Activated CD4-positive, alpha-beta T cell treated with anti-CD3 and anti-CD28 coated beads, Interleukin-10, Interleukin-2, amounts not matched to agents 100 ng/mL and 50 ng/mL, durations not matched to agents 16 hours and 8 hours (primary cell): ENCODE measurements around the gene MED15.

ENCODE experiments used
- DNase-seq: peaks from one replicate; pipeline ENCODE4 v3.0.0-alpha.2; 2020

MED15 gene

GRCh38 chr22:20573833-20574615, 66.6 kb downstream of the MED15 start:
- no peak for DNase-seq

DNA sequence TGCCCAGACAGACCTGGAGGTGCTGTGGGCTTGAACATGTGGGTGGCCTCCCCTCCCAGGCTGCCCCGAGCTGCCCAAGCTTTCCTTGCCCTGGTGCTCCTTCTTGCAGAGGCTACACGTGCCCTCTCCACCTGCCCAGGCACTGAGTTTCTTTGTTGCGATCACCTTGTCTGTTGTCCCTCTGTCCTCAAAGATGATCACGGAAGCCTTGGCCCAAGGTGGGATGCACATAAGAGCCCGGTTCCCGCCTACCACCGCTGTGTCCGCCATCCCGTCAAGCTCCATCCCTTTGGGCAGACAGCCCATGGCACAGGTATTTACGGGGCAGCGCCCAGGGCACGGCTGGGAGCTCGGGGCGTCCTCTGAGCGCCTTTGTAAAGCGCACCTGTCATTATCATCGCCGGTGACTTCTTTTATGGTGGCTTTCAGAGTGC, 67.5 kb downstream of the MED15 start:
- no peak for DNase-seq

GRCh38 chr22:20575724-20576444, 68.5 kb downstream of the MED15 start:
- no peak for DNase-seq

- no peak for DNase-seq
Measured at GRCh38 chr22:20576445-20576816, 69.0 kb downstream of the MED15 start.

GRCh38 chr22:20577045-20577444, 69.6 kb downstream of the MED15 start:
- no peak for DNase-seq

- no peak for DNase-seq
Measured at GRCh38 chr22:20577549-20577975, 70.2 kb downstream of the MED15 start.

GRCh38 chr22:20578192-20578591, 70.8 kb downstream of the MED15 start:
- DNase-seq, result no peak

DNA sequence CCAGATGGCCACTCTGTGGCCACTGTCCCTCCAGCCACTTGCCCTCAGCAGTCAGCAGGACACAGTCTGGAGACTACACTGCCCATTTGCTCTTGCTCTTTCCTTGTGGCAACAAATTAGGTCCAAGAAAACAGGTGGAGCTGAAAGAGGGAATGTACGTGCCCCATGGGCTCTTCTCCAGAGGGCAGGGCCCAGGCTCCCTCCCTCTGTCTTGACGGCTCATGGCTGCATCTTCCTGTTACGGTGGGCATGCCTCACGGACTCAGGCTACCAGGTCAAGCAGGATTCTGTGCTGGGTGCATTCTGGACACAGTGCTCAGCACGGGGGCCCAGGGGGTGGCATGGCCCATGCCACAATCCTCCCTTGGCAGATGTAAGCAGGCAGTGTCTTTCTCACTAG, 71.3 kb downstream of the MED15 start:
- no peak for DNase-seq

DNA sequence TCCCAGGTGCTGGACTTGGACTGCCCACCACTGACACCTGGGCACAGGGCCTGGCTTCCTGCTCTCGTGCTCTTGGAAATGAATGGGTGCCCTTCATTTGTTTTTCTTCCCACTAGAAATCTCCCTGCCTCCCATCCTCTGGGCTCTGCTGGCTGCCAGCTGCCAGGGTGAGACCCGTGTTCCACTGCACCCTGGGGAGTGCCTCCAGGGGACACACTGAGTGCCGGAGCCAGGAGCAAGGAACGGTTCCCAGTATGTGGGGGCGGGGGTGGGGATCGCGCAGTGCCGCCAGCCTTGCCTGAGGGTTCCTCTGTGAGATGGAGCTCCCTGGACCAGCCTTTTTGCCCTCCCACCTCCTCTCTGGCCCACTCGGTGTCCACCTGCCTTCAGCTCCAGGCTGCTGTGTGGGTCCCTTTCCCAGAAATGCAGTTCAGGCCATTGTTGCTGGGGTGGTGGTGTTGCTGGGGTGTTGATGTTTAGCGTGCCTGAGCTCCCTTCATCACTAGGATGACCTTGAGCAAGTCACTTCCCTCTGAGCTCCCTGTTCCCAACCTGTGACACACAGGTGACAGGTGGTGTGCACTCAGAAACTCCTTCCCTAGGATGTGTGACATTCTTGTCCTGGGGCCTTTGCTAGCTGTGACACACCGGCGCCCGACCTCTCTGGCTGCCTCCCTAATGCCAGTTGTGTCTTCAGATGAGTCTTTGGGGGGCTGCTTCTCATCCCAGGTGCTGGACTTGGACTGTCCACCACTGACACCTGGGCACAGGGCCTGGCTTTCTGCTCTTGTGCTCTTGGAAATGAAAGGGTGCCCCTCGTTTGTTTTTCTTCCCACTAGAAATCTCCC, 72.1 kb downstream of the MED15 start:
- DNase-seq, result no peak

- DNase-seq, result no peak
Measured at GRCh38 chr22:20580179-20580578, 72.8 kb downstream of the MED15 start.

GRCh38 chr22:20580611-20581502, 73.4 kb downstream of the MED15 start:
- no peak for DNase-seq

- DNase-seq, result no peak
Measured at GRCh38 chr22:20581503-20582170, 74.2 kb downstream of the MED15 start.

DNA sequence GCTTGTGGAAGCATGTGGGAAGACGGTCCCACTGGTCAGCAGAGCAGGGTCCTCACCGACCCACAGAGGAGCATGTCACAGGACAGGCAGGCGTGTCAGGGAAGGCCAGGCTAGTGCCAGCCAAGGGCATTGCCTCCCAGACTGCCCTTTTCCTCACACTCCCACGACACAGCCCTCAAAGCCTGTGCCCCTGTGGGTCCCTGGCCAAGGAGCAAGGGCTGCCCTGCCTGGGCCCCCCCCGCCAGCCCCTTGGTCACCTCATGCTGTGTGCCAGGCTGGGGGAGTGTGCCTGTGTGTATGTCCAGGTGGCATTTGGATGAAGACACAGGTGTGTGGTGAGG, 74.7 kb downstream of the MED15 start:
- DNase-seq, result no peak

DNA sequence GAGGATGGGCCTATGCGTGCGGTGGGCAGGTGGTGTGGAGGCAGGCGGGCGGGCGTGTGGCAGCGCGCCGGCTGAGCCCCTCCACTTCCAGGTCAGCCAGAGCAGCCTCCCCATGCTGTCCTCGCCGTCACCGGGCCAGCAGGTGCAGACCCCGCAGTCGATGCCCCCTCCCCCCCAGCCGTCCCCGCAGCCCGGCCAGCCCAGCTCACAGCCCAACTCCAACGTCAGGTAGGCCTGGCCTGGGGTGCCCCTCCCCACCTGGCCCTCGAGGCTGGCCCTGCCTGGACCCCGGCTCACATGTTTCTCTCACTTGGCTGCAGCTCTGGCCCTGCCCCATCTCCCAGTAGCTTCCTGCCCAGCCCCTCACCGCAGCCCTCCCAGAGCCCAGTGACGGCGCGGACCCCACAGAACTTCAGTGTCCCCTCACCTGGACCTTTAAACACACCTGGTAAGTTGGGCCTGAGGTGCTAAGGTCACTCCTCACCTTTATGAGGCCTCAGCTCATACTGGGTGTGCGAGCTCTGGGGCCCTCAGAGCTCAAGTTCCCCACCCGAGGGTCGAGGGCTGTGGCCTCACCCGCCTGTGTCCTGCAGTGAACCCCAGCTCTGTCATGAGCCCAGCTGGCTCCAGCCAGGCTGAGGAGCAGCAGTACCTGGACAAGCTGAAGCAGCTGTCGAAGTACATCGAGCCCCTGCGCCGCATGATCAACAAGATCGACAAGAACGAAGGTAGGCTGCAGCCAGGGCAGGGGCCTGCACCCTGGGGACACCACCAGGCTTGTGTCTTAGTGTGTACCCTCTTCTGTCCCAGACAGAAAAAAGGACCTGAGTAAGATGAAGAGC, 75.3 kb downstream of the MED15 start:
- no peak for DNase-seq

DNA sequence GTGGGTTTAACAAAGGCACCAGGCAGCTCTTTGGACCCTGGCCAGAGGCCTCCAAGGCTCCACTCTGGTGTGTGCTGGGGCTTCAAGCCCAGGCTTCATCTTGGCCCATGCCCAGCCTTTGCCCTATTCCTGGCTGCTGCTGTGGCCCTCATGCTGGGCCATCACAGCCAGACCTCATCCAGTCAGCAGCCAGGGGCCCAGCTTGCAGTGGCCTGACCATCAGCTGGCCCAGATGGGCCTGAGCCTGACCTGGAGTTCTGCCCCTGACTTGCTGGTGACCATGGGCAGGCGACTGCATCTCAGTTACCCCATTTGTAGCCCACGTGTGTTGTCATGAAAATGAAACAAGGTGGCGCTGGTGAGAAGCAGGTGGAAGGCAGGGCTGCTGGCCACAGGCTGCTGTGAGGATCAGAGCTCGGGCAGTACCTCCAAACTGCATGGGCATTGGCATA, 76.1 kb downstream of the MED15 start:
- DNase-seq, result no peak

GRCh38 chr22:20584029-20584871, 76.8 kb downstream of the MED15 start:
- DNase-seq, result no peak

GRCh38 chr22:20584872-20585638, 77.6 kb downstream of the MED15 start:
- no peak for DNase-seq

- no peak for DNase-seq
Measured at GRCh38 chr22:20585639-20586402, 78.4 kb downstream of the MED15 start.
